HK-2 (cell line): ENCODE measurements around the gene NKD1.
"Not testable (repeated sequence)": the region's sequence is repeated elsewhere in the genome, so short reads cannot be mapped to it uniquely, and the experiment has no call there.

Experiments used
- DNase-seq: peaks from one replicate; pipeline ENCODE4 v3.0.0-alpha.2; 2018; ENCODE audit not compliant: unreplicated experiment

Gene NKD1, protein sequence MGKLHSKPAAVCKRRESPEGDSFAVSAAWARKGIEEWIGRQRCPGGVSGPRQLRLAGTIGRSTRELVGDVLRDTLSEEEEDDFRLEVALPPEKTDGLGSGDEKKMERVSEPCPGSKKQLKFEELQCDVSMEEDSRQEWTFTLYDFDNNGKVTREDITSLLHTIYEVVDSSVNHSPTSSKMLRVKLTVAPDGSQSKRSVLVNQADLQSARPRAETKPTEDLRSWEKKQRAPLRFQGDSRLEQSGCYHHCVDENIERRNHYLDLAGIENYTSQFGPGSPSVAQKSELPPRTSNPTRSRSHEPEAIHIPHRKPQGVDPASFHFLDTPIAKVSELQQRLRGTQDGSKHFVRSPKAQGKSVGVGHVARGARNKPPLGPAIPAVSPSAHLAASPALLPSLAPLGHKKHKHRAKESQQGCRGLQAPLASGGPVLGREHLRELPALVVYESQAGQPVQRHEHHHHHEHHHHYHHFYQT

DNA sequence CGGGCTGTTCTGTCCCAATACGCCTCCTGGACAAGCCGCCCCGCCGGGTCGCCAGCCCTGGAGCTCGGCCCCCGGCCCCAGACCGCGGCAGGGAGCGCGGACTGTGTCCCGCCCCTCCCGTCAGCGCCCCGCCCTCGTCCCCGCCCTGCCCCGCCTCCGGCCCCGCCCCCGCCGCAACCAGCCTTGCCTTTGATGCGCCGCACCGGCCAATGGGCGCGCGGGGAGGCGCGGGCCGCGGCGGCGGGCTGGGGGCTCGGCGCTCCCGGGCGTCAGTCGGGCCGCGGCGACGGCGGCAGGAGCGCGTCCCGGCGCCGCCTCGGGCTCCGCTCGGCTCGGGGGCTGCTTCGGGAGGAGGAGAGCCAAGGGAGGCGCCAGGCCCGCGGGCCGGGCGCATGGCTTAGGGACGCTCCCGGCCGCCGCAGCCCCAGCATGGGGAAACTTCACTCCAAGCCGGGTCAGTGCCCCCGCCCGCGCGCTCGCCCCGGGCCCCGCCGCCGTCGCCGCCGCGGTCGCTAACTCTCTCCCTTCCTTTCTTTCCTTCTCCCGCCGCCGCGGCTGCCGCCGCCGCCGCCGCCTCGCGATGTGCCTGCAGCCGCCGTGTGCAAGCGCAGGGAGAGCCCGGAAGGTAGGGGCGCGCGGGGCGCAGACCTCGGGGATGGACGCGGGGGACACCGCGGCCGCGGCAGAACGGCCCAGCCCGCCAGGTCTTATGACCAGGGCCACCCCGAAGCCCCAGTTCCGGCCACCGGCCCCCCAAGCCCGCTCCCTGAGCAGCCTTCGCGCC lies at the start of gene NKD1:
TSS of gene NKD1 (plus strand) at position 272 of the 784 bp plus-strand sequence. CDS start at position 430, 158 bp downstream.
- peak; percentile 64 for DNase-seq

DNA sequence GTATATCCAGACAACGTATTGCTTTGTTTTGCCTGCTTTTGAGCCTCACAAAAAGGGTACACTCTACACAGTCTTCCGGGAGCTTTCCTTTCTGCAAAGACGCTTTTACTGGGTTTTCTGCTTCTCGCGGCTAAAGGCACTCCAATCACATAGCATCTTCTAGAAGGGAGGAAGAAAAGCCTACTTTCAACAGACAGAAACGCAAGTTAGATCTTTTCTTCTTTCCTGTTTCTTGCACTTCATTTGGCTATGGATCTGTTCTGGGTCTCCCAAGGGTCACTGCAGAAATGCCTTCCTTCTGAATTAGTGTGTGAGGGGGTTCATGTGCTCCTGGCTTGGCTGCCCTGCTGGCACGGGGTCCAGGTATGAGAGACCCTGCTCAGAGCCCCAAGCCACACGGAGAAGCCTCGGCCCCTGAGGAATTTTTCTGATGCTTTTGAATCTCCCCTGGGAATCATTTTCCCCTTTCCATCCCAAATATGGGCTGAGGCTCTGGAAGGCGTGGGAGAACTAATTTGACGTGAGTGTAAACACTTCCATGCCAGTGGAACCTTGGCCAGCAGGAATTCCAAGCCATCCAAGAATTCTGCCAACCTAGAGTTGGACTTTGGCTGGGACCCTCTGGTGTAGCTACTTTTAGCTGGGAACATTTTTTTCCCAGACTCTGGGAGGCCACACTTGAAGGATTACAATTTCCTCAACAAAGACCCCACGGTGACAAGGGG lies 49.6 kb upstream of the NKD1 start:
- no peak for DNase-seq

DNA sequence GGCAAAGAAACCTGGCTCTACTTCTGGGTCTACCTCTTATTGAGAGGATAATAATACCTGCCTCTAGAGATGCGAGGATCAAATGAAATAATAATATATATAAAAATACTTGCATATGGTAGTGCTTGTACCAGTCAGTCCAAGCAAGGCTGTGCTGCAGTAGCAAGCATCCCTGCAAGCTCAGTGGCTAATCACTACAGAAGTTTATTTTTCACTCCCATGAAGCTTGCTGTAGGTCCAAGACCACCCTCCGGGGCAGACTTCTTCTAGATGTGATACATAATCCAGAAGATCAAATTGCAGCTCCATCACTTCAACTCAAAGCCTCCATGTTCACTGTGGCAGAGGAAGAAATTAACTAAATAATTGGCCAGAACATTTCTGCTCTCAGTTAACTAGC lies 48.9 kb upstream of the NKD1 start:
- no peak for DNase-seq

DNA sequence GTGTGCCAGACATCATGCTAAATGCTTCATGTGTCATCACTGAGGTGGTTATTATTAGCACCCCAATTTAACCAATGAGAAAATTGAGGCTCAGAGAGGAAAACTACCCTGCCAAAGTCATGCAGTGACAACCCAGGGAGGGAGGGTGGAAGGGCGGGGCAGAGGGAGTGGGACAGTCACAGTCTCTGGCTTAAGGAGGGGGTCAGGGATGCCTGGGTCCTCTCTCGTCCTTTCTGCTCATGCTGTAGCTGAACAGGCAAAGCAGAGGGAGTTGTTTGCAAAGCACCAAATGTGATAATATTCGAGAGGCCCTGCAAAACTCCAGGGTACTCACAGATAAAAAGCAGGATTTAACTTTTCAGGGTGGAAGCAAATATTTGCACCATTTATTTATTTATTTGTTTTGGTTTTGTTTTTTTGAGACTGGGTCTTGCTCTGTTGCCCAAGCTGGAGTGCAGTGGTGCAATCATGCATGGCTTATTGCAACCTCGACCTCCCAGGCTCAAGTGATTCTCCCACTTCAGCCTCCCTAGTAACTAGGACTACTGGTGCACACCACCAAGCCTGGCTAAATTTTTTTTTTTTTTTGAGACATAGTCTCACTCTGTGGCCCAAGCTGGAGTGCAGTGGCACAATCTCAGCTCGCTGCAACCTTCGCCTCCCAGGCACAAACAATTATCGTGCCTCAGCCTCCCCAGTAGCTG lies 47.9 kb upstream of the NKD1 start:
- no peak for DNase-seq

DNA sequence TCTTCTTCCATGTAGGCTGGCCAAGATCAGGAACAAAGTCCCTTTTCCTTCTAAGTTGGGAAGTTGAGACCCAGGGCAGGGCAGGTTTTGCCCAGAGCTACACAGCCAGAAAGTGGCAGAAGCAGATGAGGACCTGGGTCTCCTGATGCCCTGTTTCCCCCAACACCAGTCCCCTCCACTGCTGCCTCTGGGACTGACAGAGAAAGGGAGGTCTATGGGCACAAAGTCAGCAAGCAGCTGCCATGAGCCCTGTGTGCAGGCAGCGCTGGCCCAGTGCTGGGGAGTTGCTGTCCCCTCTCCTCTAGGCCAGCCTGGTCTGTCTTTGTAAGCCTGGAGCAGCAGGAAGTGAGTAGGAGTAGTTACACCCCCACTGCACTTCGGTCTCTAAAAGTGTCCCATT lies 46.9 kb upstream of the NKD1 start:
- no peak for DNase-seq

DNA sequence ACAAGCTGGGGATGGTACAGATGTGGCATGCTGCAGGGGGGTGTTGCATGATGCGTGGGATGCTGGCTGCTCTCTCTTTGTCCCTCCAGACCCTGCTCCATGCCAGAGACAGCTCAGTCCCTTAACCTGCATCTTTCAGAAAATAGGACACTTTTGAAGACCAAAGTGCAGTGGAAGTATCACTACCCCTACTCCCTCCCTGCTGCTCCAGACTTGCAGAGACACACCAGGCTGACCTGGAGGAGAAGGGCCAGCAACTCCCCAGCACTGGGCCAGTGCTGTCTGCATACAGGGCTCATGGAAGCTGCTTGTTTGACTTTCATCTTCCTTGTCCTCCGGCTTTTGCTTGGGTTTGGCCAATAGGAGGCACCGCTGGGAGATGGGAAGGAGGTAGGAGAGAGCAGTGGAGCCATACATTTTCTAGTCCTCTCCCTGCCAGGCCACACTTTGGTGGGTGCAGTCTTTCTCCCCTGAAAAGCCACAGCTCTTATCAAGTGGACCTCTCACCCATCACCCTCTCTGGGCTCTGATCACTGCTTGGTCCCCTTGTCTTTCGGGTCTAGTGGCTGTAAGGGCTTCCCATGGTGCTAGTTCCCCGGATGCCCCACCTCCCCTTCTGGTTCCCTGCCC lies 46.1 kb upstream of the NKD1 start:
- DNase-seq: no peak

DNA sequence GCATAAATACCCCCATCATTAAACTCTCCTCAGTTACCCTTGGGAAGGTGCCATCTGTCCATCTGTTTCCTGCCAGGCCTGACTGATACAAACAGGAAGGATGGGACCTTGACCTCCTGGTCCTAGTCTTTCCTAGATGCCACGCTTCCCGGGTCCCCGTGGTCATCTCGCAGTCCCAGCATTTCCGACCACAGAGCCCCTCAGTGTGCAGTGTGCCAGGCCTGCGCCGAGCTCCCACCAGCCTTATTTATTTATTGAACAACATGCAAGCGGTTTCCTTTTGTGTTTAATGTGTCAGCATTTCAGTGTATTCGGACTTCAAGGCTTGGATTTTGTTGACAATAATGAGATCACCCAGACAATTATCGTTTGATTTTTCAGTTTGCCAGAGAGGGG lies 45.6 kb upstream of the NKD1 start:
- DNase-seq: no peak

DNA sequence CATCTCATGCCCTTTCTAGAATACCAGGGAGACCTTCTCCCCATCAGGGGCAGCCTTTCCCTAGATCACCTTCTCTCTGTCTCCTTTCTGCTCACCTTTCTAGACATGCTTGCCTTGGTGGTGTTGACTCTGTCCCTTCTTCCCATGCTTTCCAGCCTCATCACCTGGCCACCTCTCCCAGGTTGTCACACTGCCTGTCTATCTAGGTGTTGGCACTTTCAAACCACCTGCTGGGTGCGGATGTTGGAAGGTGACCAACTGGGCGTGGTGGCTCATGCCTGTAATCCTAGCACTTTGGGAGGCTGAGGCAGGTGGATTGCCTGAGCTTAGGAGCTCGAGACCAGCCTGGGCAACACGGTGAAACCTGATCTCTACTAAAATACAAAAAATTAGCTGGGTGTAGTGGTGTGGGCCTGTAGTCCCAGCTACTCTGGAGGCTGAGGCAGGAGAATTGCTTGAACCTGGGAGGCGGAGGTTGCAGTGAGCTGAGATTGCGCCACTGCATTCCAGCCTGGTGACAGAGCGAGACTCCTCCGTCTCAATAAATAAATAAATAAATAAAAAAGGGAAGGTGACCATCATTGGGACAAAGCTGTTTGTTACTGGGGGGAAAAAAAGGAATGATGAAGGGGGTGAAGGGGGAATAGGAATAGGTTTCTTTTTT lies 44.2 kb upstream of the NKD1 start:
- not testable (repeated sequence) for DNase-seq

DNA sequence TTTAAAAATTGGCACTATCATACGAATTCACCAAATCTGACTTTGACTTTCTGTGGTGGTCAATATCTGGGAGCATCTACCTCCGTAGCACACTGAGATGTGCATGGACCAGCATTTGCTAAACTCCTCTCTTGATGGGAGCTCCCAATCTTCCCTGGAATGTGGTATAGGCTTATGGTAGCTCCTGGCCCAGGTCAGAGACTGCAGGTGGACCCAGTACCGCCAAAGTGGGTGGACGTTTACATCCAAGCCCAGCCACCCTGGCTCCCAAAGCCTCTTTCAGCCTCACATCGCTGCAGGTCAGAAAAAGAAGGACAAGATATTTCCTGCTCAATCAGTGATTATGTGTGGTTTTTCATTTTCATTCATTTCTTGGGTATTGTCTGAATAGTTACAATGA lies 43.1 kb upstream of the NKD1 start:
- no peak for DNase-seq

DNA sequence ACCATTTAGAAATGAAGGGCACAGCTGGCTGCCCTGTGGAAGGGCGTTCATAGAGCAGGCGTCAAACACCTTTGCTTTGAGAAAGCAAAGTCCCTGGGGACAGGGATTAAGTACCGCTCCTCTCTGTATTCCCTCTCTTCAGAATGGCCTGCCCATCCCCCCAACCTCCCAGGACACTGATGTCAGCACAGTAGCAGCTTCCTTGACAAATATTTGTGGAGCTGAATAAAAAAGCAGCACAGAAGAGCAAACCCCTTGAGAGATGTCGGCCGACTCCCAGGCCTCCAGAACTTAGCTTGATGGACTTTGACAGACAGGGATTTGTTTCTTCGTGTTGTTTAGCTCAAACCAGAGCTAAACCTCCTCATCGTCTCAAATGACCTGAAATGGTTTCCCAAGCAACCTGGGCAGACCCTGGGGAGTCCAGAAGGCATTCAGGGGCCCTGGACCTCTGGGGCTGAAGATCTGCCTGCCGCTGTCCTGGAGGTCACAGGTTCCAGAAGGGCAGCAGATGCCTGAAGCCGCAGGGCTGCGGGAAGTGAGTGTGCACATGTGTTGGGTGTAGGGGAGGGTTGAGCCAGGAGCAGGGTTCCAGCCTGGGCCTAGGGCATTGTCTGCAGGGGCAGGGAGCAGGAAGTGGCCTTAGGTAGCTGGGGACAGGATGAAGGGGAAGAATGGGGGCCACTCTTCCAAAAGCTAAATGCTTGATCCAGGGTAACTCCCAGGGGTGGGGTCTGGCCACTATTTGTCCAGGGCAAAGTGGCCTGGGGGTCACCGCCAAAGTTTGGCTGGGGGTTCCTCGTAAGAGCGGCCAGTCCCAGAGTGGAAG lies 42.3 kb upstream of the NKD1 start:
- no peak for DNase-seq

DNA sequence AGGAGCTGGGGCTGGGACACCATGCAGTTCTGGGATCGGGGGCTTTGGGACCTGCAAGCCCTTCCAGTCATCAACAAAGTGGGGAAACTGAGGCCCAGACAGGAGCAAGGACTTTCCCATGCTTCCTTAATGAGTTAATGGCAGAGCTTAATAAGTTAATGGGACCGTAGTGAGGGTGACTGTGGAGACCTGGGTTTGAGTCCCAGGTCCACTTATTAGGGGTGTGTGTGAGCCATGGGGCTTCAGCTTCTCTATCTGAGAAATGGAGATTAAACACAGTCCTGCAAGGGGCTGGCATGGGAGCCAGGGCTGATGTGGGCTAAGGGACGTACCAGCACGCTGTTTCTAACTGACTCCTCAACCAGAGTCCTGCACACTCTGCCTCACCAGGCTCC lies 41.7 kb upstream of the NKD1 start:
- DNase-seq: no peak

DNA sequence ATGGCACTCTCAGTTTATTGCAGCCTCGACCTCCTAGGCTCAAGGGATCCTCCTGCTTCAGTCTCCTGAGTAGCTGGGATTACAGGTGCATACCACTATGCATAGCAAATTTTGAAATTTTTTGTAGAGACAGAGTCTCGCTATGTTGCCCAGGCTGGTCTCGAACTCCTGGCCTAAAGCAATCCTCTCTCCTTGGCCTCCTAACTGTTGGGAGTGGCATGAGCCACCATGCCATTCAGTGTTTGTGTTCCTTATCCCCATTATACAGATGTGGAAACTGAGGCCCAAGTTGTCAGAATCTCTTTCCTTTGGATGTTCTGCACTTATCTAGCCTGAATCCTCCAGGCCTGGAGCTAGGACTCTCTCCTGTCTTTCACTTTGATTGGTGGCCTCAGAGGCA lies 40.8 kb upstream of the NKD1 start:
- no peak for DNase-seq

DNA sequence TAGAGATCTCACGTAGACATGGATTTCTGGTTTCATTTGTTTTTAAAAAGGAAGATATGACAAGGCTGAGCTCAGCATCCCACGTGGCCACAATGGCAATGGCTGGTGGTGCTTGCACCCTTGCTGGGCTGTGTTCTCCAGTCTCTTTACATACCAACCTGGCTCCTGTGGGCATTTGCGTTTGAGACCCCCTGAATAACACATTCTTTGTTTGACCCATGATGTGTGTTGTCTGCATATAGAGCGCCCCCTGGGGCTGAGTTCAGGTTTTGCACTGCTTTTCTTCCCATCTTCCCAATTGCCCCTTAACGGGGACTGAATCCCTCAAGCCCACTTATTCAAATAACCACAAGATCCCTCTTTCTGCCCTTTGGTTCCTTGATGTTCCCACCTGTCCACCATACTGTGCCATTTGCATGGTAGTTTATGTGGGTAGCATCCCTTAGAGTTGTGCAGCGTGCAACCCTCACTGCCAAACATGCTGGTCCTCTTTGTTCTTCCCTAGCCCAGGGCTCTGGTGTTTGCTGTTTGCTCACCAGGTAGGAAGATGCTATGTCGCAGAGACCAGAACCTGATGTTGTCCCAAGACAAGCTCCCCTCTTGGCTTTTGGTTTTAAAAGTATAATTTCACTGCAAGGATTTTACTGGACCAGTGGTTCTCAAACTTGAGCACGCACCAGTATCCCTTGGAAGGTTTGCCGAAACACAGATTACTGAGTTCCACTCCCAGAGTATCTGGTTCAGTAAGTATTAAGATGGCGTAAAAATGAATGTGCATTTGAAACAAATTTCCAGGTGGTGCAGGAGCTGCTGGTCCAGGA lies 38.5 kb upstream of the NKD1 start:
- DNase-seq: peak; percentile 42

DNA sequence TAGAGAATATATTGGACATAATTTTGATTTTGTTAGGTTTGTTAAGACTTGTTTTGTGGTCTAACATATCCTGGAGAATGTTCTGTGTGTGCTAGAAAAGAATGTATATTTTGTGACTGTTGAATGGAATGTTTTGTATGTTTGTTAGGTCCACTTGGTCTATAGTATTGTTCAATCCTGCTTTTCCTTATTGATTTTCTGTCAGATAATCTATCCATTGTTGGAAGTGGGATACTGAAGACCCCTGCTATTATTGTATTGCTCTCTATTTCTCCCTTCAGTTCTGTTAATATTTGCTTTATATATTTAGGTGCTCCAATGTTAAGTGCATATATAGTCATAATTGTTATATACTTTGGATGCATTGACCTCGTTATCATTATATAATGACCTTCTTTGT lies 33.0 kb upstream of the NKD1 start:
- DNase-seq: no peak

DNA sequence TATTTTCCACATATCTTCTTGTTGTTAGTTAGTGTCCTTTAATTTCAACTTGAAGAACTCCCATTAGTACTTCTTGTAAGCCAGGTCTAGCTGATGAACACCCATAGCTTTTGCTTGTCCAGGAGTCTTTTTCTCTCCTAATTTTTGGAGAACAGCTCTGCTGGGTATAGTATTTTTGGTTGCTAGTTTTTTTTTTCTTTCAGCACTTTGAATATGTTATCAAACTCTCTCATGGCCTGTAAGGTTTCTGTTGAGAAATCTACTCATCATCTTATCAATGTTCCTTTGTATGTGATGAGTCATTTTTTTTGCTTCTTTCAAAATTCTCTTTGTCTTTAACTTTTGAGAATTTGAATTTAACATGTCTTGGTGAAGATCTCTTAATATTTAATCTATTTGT lies 31.8 kb upstream of the NKD1 start:
- DNase-seq: no peak

DNA sequence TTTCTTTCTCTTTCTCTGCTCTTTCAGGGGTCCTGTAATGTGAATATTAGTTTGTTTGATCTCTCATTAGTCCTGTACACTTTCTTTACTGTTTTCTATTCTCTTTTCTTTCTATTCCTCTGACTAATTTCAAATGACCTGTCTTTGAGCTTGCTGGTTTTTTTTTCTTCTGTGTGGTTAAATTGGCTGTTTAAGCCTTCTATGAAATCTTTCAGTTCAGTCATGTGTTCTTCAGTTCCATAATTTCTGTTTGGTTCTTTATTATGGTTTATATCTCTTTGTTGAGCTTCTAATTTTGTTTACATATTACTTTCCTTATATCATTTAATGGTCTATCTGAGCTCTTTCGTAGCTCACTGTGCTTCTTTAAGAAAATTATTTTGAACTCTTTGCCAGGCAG lies 31.3 kb upstream of the NKD1 start:
- DNase-seq: no peak

DNA sequence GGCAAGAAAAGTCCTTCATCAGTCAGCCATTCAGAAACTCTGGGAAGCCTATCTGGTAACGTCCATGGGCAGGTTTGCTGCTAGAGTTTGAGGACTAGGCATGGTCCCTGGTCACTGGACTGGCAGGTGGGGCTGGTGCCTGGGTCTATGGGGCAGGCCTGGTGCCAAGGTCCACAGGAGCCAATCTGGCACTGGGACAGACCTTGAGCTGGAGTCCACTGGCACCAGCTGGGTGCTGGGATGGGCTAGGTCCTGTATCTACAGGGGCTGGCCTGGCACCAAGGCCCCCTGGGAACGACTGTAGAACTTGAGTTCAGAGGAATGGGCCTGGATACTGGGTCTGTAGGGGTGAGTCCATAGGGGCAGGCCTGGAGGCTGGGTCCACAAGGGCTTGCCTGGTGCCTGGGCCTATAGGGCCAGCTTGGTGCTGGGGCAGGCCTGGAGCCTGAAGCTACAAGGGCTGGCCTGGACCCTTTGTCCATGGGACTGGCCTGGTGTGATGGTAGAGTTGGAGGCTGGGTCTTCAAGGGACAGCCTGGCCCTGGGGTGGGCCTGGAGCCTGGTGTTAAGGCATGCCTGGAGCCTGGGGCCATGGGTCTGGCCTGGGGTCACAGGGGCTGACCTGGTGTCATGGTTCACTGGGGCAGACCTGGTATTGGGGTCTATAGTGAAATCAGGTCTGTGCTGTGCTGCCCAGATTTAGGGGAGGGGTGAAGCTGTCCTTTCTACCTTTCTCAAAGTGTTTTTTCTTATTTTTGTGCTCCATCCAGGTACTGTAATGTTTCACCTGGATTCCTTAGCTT lies 30.5 kb upstream of the NKD1 start:
- no peak for DNase-seq

DNA sequence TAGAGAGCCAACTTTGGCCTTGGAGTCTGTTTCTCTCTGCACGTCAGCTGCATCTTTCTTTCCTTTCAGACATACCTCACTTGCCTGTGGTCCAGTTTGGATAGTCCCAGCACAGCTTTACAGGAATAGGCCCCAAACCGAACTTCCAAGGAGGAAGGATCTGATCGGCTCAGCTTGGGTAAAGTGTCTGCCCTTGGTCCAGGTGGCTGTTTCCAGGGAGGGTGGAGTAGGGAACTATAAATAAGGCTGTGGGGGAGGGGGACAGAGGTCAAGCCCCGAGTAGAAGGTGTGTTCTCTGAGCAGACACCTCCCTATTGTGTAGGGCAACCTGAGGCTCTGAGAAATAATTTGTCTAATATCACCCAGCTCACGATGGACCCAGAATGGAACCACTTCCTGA lies 29.2 kb upstream of the NKD1 start:
- no peak for DNase-seq
